Activated CD4-positive, alpha-beta T cell treated with anti-CD3 and anti-CD28 coated beads, Interleukin-2, amount 50 U/mL, for 16 hours (primary cell): ENCODE results near the gene OLFML2A.
"Not testable (repeated sequence)": the region's sequence is repeated elsewhere in the genome, so short reads cannot be mapped to it uniquely, and the experiment has no call there.

ENCODE experiments used
- DNase-seq: peaks from one replicate; pipeline ENCODE4 v3.0.0-alpha.2; 2020

OLFML2A gene

GRCh38 chr9:124831642-124832364 lies 54.9 kb downstream of the OLFML2A start:
- no peak for DNase-seq

- DNase-seq, result no peak
Measured at GRCh38 chr9:124834591-124834990, 57.7 kb downstream of the OLFML2A start.

GRCh38 chr9:124835026-124835557 lies 58.2 kb downstream of the OLFML2A start:
- no peak for DNase-seq

- DNase-seq, result not testable (repeated sequence)
Measured at GRCh38 chr9:124838132-124838531, 61.2 kb downstream of the OLFML2A start.

GRCh38 chr9:124838567-124839275 lies 61.8 kb downstream of the OLFML2A start:
- not testable (repeated sequence) for DNase-seq

GRCh38 chr9:124839612-124840299 lies 62.8 kb downstream of the OLFML2A start:
- no peak for DNase-seq

- DNase-seq, result no peak
Measured at GRCh38 chr9:124840300-124840833, 63.4 kb downstream of the OLFML2A start.

GRCh38 chr9:124841075-124841821 lies 64.3 kb downstream of the OLFML2A start:
- no peak for DNase-seq

GRCh38 chr9:124843456-124844034 lies 66.6 kb downstream of the OLFML2A start:
- no peak for DNase-seq

- no peak for DNase-seq
Measured at GRCh38 chr9:124844291-124844690, 67.4 kb downstream of the OLFML2A start.

GRCh38 chr9:124846467-124846866 lies 69.5 kb downstream of the OLFML2A start:
- DNase-seq, result not testable (repeated sequence)

GRCh38 chr9:124846969-124847368 lies 70.0 kb downstream of the OLFML2A start:
- no peak for DNase-seq

GRCh38 chr9:124849801-124850200 lies 72.9 kb downstream of the OLFML2A start:
- DNase-seq, result no peak

- DNase-seq, result no peak
Measured at GRCh38 chr9:124852121-124852828, 75.3 kb downstream of the OLFML2A start.

- DNase-seq, result peak; percentile 78
Measured at GRCh38 chr9:124852829-124853531, 76.0 kb downstream of the OLFML2A start, which contains the start of gene WDR38. TSS of gene WDR38 (plus strand) at chr9:124853460. CDS start at chr9:124853532, 72 bp downstream.

- DNase-seq, result no peak
Measured at GRCh38 chr9:124853605-124854143, 76.7 kb downstream of the OLFML2A start.

GRCh38 chr9:124854161-124854560 lies 77.2 kb downstream of the OLFML2A start:
- no peak for DNase-seq

- no peak for DNase-seq
Measured at GRCh38 chr9:124854822-124855221, 77.9 kb downstream of the OLFML2A start.

GRCh38 chr9:124855566-124855943 lies 78.6 kb downstream of the OLFML2A start:
- no peak for DNase-seq
